HG03159 (cell line): ENCODE measurements around the gene MBLAC1.

Experiments used
- ATAC-seq: cut with Tn5 transposase; IDR thresholded peaks from one replicate; pipeline ENCODE4 v1.9.1; 2021; ENCODE audit warnings: mild to moderate bottlenecking, moderate library complexity; ENCODE audit not compliant: unreplicated experiment

The MBLAC1 gene

DNA sequence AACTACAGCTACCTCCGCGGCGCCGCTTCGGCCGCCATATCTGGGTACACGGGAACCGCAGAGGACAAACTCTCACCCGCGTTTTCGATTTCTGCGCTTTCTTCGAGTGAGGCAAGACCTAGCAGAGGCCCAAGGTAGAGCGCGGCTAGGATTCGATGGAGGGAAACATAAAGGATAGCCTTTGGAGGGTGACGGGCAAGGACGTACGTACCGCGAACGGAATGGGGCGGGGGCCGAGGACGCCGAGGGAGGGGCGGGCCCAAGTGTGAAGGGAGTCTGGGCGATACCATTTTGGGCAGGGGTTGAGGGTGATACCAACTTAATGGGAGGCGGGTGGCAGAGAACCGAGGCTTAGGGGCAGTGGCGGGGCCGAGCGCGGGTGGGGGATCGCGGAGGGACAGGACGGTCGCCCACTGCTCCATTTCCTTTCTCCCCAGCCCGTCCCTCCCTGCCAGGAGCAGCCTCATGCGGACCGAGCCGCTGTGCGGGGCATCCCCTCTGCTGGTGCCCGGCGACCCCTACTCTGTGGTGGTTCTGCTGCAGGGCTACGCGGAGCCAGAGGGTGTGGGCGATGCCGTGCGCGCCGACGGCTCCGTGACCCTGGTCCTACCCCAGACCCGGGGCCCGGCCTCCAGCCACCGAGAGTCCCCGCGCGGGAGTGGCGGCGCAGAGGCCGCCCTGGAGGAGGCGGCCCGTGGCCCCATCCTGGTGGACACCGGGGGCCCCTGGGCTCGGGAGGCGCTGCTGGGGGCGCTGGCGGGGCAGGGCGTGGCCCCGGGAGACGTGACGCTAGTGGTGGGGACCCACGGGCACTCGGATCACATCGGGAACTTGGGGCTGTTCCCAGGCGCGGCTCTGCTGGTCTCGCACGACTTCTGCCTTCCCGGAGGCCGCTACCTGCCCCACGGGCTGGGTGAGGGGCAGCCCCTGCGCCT lies at the start of gene MBLAC1:
Gene MBLAC1, plus strand, starts transcription at position 37 of the 935 bp plus-strand sequence. Its CDS starts 429 bp downstream, at position 466.
- peak; percentile 69 for ATAC-seq

DNA sequence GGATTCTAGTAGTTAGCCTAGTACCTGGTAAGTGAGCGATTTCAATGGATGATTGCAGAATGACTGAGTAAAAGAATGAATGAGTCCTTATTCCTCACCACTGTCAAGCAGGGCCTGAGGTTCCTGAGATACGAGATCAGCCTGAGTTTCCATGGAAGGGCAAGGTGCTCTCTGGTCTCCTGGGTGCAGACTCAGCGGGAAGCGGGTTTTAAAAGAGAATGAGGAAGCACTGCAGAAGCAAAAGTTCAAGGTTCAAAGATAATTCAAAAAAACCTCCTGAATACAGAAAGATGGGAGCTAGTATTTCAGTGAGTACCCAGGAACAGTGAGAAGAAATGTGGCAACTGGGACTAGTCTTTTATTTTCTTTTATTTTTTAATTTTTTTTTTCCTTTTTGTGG lies 49.6 kb upstream of the MBLAC1 start:
- no peak for ATAC-seq

- ATAC-seq = no peak
Observed at GRCh38 chr7:100079024-100079560, 47.7 kb upstream of the MBLAC1 start.

DNA sequence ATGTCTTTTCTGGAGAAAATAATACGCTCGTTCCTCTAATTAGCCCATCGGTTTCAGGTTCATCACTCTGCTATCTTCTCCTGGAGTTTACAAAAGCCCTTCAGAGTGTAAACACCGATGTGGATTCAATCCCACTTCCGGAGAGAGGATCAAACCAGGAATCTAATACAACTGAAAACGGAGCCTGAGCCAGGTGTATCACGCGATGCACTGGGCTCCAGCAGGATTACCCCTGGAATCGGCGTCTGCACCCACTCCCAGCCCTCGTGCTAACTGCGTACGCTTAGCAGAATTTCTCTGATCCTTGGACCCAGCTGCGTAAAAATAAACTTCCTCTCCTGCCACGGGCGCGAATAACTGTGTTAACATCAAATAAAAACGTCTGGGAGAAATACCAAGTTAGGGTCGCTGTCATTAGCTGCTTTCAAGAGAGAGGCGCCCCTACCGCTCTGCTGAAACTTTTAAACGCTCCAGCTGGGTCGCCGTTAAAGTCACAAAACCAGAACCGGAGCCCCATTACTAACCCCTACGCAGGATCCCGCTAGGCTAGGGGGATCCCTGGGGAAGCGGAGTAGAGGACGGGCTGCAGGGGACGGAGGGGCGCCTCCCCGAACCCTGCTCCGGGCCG lies 45.7 kb upstream of the MBLAC1 start:
- peak; percentile 4 for ATAC-seq

DNA sequence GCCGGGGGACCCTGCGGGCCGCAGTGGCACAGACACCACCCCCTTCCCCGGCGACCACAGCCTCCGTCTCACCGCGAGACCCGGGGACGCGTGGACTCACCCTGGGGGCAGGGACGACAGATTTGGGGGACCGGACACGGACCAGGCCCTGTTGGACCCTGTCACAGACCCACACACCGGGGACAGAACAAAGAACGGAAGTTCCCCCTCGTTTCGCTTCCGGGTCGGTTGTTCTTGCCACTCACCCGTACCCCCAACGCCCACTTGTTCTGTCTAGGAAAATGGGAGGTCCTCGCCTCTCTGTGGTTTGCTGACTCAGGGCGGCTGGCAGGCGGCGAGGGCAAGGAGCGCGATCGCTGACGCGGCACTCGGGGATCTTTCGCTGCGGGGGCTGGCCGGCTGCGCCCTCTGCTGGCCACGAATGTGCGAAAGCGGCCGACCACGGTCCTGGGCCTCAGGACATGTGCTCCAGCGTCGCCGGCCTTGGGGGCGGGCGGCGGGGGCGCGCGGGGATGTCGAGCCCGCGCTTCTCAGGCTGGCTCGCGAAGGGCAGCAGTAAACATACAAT lies 45.1 kb upstream of the MBLAC1 start, which contains the start of gene ZNF3:
Gene ZNF3, minus strand, starts transcription at position 189 of the 568 bp plus-strand sequence. CDS start 4,366 bp downstream, outside the sequence.
- peak; percentile 74 for ATAC-seq

GRCh38 chr7:100082978-100083377 lies 43.8 kb upstream of the MBLAC1 start:
- no peak for ATAC-seq

- no peak for ATAC-seq
Observed at GRCh38 chr7:100085515-100085914, 41.3 kb upstream of the MBLAC1 start.

DNA sequence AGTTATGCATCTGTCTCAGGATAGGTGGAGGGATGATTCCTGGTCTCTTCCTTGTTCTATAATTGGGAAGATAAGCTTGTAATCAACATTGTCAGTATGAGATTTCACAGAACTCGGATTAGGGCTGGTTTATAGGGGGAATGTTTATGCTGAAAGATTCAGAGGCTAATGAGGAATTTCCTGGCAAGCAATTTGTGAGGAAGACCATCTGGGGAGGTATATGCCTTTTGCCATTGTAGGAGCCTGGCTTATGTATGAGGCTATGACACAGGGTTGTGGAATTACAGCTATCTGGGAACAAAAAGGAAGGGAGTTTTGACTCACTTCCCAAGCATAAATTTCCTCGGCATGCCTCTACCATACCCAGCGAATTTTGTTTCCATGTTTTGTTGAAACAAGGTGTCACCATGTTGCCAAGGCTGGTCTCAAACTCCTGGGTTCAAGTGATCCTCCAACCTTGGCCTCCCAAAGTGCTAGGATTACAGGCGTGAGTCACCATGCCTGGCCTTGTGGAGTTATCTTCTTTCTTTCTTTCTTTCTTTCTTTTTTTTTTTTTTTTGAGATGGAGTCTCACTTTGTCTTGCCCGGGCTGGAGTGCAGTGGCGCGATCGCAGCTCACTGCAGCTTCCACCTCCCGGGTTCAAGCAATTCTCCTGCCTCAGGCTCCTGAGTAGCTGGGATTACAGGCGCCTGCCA lies 39.6 kb upstream of the MBLAC1 start:
- no peak for ATAC-seq

- ATAC-seq = peak; percentile 24
Observed at GRCh38 chr7:100088095-100088620, 38.6 kb upstream of the MBLAC1 start.

GRCh38 chr7:100088621-100089457 lies 37.9 kb upstream of the MBLAC1 start, which contains the start of gene COPS6:
Gene COPS6, plus strand, starts transcription at chr7:100088969. Its CDS starts 22 bp downstream, at chr7:100088991.
- peak; percentile 61 for ATAC-seq

DNA sequence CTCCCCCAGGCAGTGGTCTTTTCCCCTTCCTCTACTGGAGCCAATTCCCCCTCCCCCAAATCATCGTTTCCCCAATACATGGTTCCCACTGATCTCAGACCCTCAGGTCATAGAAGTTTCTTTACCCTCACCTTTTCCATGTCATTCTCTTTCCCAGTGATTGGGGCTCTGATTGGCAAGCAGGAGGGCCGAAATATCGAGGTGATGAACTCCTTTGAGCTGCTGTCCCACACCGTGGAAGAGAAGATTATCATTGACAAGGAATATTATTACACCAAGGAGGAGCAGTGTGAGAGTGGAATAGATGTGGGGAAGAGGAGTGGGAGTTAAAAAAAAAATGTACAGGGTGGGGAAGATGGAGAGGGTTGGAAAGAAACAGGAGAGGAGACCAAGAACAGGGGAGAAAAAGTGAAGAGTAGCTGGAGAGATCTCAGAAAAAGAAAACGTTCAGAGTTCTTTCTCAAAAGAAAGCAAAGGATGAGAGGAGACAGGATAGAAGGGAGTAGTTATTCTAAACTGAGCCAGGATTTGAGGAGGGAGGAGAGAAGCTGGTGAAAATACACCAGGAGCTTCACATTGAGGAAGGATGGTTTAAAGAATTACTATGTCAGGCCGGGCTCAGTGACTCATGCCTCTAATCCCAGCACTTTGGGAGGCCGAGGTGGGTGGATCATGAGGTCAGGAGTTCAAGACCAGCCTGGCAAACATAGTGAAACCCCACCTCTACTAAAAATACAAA lies 37.1 kb upstream of the MBLAC1 start:
- ATAC-seq = no peak

GRCh38 chr7:100090527-100091410 lies 36.0 kb upstream of the MBLAC1 start:
- ATAC-seq = no peak

GRCh38 chr7:100091411-100092181 lies 35.2 kb upstream of the MBLAC1 start:
- ATAC-seq = no peak

DNA sequence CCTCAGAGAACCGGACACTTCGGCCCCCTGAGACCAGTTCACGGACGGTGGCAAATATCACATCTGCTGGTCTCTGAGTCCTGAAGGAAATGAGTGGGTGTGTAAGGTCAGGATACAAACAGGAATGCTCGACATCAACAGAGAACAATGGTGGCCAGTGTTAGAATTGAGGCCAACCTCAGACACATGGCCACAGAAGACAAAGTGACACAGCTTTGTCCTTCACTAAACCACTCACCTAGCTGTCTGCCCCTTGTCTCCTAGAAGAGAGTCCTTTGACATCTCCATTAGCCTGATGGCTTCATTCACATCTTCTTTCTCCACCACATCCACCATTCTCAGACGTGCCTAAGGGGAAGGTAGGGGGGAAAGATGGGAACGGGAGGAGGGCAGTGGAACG lies 33.7 kb upstream of the MBLAC1 start:
- no peak for ATAC-seq

DNA sequence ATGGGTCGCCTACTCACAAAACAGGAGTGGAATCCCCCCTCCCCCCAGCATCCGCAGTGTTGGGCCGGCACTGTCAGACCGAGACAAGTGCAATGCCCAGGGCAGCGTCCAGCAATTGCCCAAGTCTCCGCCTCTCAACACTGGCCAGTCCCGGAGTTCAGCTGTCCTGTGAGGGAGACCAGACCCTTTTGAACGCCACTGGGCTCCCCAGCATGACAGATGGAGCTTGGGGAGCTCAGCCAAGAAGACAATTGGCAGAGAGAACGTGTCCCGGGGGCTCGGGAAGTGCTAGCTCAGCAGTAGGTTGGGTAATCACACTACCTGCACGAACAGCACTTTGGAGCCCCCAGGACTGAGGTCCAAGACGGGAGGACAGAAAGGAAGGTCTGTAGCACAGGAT lies 33.3 kb upstream of the MBLAC1 start:
- no peak for ATAC-seq

DNA sequence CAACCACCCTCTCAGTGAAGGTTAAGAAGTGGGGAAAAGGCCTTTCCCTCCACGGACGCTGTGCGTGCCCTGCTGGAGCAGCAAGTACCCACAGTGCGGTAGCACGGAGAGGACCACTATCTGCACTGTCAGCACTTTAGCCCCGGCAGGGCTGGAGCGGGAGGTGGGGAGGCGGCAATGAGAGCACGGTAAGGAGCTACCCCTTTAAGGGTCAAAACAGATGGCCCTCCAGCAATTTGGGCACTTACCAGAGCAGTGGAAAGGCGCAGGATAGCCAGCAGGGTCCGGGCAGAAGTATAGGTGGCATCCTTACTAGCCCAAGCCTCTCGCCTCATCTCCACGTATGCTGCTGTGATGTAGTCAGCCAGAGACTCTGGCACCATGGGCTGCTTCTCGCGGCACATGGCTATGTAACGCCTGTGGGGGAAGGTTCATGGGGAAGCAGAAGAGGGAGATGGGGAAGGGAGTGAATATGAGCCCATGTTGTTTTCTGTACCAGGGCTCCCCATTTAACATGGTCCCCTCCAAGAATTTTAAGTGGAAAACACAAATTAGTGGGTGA lies 32.8 kb upstream of the MBLAC1 start:
- no peak for ATAC-seq

DNA sequence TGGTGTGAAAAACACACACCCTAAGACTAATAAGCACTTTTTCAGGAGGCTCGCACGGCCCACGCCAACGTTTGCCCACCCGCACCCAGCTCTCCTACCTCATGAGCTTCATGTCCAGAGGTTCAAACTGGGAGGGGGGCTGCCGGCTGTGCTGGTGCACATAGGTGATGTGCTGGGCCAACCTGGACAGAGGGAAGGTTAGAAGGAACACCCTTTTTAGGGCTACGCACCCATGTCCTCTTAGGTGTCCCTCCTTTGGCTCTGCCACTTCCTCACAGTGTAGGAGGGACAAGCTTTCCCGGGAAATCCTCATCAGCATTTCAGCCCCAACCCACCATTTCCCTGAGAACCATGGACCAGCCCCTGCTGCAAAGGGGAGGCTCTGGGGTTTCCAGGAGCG lies 31.5 kb upstream of the MBLAC1 start:
- no peak for ATAC-seq
